K562 (cell line): ENCODE data around the gene ZNF428. TPM values are rescaled to one million over a fixed set of nuclear protein-coding genes. Genes with fewer than 3 reads are reported as not detected.

Experiments
- ARID4B ChIP-seq: sonication (generic); formaldehyde crosslinking; IDR thresholded peaks from 2 replicates; pipeline ENCODE4 v1.8.0; 2022; ENCODE audit warnings: mild to moderate bottlenecking, missing genetic modification reagents
- E2F3 ChIP-seq: fragments of 250-450 bp; sonication (Bioruptor Pico); IDR thresholded peaks from 2 replicates; pipeline ENCODE4 v1.4.0; 2020; ENCODE audit warnings: mild to moderate bottlenecking
- EP400 ChIP-seq: fragments of 450-650 bp; IDR thresholded peaks from 2 replicates; pipeline ENCODE4 v1.6.1; 2017; ENCODE audit warnings: antibody characterized with exemption, mild to moderate bottlenecking, moderate library complexity
- ETS2 ChIP-seq: IDR thresholded peaks from 2 replicates; pipeline ENCODE4 v1.6.1; 2016; ENCODE audit warnings: borderline replicate concordance, missing genetic modification characterization, mild to moderate bottlenecking, moderate library complexity, missing compliant biosample characterization; ENCODE audit not compliant: poor library complexity, severe bottlenecking
- L3MBTL2 ChIP-seq: fragments of 450-650 bp; IDR thresholded peaks from 2 replicates; pipeline ENCODE4 v1.6.1; 2016; ENCODE audit warnings: mild to moderate bottlenecking, moderate library complexity
- LCOR ChIP-seq: sonication (generic); formaldehyde crosslinking; IDR thresholded peaks from 2 replicates; pipeline ENCODE4 v1.8.0; 2022; ENCODE audit warnings: mild to moderate bottlenecking, missing genetic modification reagents
- MLX ChIP-seq, 2 experiments: fragments of 450-650 bp in 1 of 2; sonication (generic) in 1 of 2; formaldehyde crosslinking; conservative IDR thresholded peaks; 2 replicates each; pipeline versions ENCODE4 v1.4.0 to v1.8.1; 2020 to 2022; ENCODE audit warnings: mild to moderate bottlenecking in 1 of 2, missing genetic modification reagents in 1 of 2
- MTA3 ChIP-seq: fragments of 450-650 bp; formaldehyde crosslinking; IDR thresholded peaks from 2 replicates; pipeline ENCODE4 v1.6.1; 2017; ENCODE audit warnings: mild to moderate bottlenecking, borderline replicate concordance
- OTX1 ChIP-seq: fragments of 450-650 bp; formaldehyde crosslinking; IDR thresholded peaks from 2 replicates; pipeline ENCODE4 v1.4.0; 2022; ENCODE audit warnings: mild to moderate bottlenecking
- PHF8 ChIP-seq: fragments of 200-600 bp; sonication (generic); IDR thresholded peaks from 2 replicates; pipeline ENCODE4 v1.6.1; 2012; ENCODE audit warnings: mixed run types, mild to moderate bottlenecking, inconsistent platforms, low read length, moderate library complexity, borderline replicate concordance
- RB1 ChIP-seq: fragments of 450-650 bp; IDR thresholded peaks from 2 replicates; pipeline ENCODE4 v1.6.1; 2017; ENCODE audit warnings: low read depth, mild to moderate bottlenecking
- RBFOX2 ChIP-seq: fragments of 200-400 bp; formaldehyde crosslinking; IDR thresholded peaks from 2 replicates; pipeline ENCODE4 v1.6.1; 2017; ENCODE audit warnings: low read depth, mild to moderate bottlenecking, low read length, moderate library complexity
- SP1 ChIP-seq: sonication (generic); formaldehyde crosslinking; IDR thresholded peaks from 2 replicates; pipeline ENCODE4 v1.8.1; 2022; ENCODE audit warnings: mild to moderate bottlenecking, missing genetic modification reagents
- ZBTB8A ChIP-seq: fragments of 450-650 bp; IDR thresholded peaks from 2 replicates; pipeline ENCODE4 v1.6.1; 2018; ENCODE audit warnings: mild to moderate bottlenecking, moderate library complexity; ENCODE audit not compliant: partially characterized antibody
- ZKSCAN1 ChIP-seq: fragments of 150-350 bp; IDR thresholded peaks from 2 replicates; pipeline ENCODE4 v1.6.1; 2016; ENCODE audit warnings: low read depth, low read length
- ZNF431 ChIP-seq: sonication (generic); formaldehyde crosslinking; IDR thresholded peaks from 2 replicates; pipeline ENCODE4 v1.8.0; 2022; ENCODE audit warnings: mild to moderate bottlenecking, missing genetic modification reagents
- polyA plus RNA-seq, 8 experiments: library from polyadenylated mRNA; depleted of rRNA in 4 of 8; stranded (reverse) in 5 of 8; unstranded in 3 of 8; fragments of >200 nt; fragmentation: Nextera tagmentation in 2 of 8; fragmentation: Illumina TruSeq in 1 of 8; extraction: Ambion mirVana in 2 of 8; extraction: Trizol in 1 of 8; gene quantifications; 2 replicates each; pipeline versions ENCODE4 v1.2.1 to v1.2.3, GENCODE V29; 2011 to 2014; ENCODE audit warnings: inconsistent platforms in 1 of 8, missing spikeins in 1 of 8
- total RNA-seq, 7 experiments: library from RNA; depleted of rRNA in 6 of 7; stranded (reverse); fragments of >200 nt in 6 of 7; fragmentation: Illumina TruSeq in 2 of 7; extraction: Trizol in 2 of 7; gene quantifications; 2 replicates each; pipeline versions ENCODE4 v1.2.1 to v1.2.3, GENCODE V29; 2011 to 2021; ENCODE audit warnings: low replicate concordance in 1 of 7
- TF ChIP-seq, protein P1 (sequence below): fragments of 450-650 bp; formaldehyde crosslinking; IDR thresholded peaks from 2 replicates; pipeline ENCODE4 v1.4.0; 2022; ENCODE audit warnings: missing genetic modification characterization
- TF ChIP-seq, protein P2 (sequence below): fragments of 450-650 bp; formaldehyde crosslinking; IDR thresholded peaks from 2 replicates; pipeline ENCODE4 v1.4.0; 2020; ENCODE audit warnings: mild to moderate bottlenecking, moderate library complexity

The ZNF428 gene
- total and polyA plus RNA-seq, 9 of the 15 experiments (the other 6 are each of a cell fraction or from before 2014, with no cell fraction given), result 0.15 to 85.7 (median 15.9) TPM

DNA sequence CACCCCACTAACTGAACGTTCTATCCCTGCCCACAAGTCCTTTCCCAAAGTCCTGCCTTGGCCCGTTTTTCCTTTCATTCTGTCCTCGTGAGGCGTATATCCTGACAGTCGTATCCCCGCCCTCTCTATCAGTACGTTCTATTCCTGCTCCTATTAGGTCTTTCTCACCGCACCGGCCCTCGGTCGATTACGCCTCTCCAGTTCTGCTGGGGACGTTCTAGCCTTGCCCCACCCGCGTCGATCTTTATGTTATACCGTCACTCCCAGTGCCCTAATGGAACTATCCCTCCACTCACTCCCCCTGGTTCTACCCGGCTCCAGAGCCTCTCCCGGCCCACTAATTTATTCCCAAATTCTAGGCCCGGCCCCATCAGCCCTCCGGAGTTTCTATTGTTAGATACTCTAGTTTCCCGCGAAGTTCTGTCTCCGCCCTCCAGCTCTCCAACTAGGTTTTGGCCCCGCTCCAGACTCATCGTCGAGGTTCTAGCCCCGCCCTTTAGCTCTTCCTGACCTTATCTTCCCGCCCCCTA, 48.5 kb upstream of the ZNF428 start (continued):
- TF ChIP-seq RBFOX2 (0 out of 2 replicates have a peak, but pooled peaks have one; percentile 46), ZKSCAN1 (peak; percentile 18; the same call in 1 of the 2 replicates), MTA3 (0 out of 2 replicates have a peak, but pooled peaks have one; percentile 20), SP1 (CRISPR knock-in tag) (peak; percentile 21; the same call in 1 of the 2 replicates), RB1 (0 out of 2 replicates have a peak, but pooled peaks have one; percentile 68), ZNF431 (CRISPR knock-in tag) (0 out of 2 replicates have a peak, but pooled peaks have one; percentile 13), MLX (CRISPR knock-in tag; conservative IDR thresholded peaks at IDR 0.05) (0 out of 4 replicates have a peak, but pooled peaks of 1 of the 2 experiments have one; percentile 39), ZBTB8A (no peak), OTX1 (peak; percentile 25; the same call in 1 of the 2 replicates), L3MBTL2 (peak; percentile 70), LCOR (CRISPR knock-in tag) (0 out of 2 replicates have a peak, but pooled peaks have one; percentile 43), EP400 (peak; percentile 45), ARID4B (CRISPR knock-in tag) (0 out of 2 replicates have a peak, but pooled peaks have one; percentile 16), PHF8 (peak; percentile 56; the same call in 1 of the 2 replicates), E2F3 (peak; percentile 55; the same call in 1 of the 2 replicates), ETS2 (tag) (no peak)
- TF ChIP-seq, protein P1, sequence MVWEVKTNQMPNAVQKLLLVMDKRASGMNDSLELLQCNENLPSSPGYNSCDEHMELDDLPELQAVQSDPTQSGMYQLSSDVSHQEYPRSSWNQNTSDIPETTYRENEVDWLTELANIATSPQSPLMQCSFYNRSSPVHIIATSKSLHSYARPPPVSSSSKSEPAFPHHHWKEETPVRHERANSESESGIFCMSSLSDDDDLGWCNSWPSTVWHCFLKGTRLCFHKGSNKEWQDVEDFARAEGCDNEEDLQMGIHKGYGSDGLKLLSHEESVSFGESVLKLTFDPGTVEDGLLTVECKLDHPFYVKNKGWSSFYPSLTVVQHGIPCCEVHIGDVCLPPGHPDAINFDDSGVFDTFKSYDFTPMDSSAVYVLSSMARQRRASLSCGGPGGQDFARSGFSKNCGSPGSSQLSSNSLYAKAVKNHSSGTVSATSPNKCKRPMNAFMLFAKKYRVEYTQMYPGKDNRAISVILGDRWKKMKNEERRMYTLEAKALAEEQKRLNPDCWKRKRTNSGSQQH, result 0 out of 2 replicates have a peak, but pooled peaks have one; percentile 53
- TF ChIP-seq, protein P2, sequence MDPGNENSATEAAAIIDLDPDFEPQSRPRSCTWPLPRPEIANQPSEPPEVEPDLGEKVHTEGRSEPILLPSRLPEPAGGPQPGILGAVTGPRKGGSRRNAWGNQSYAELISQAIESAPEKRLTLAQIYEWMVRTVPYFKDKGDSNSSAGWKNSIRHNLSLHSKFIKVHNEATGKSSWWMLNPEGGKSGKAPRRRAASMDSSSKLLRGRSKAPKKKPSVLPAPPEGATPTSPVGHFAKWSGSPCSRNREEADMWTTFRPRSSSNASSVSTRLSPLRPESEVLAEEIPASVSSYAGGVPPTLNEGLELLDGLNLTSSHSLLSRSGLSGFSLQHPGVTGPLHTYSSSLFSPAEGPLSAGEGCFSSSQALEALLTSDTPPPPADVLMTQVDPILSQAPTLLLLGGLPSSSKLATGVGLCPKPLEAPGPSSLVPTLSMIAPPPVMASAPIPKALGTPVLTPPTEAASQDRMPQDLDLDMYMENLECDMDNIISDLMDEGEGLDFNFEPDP, result 0 out of 2 replicates have a peak, but pooled peaks have one; percentile 32
